Measurements from ENCODE around the gene TIMELESS.
"Not testable (repeated sequence)": the region's sequence is repeated elsewhere in the genome, so short reads cannot be mapped to it uniquely, and the experiment has no call there.

Gene TIMELESS

DNA sequence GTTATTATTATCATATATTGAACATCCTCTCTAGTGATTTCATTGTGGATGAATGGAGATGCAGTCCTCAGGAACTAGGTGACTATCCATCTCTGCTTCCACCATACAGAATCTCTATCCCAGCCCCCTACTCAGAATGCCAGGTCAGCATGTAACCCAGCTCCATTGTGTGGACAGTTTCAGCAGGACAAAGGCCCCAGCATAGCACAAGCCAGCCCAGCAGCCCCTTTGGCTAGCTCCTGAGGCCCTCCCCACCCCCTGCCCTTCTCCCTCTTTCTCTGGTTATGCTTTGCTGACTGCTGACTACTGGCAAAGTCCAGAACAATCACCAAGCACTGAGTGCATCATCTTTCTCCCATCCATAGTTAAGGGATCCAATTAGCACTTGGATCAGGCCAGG lies 13.3 kb upstream of the TIMELESS start:
- no peak for DNase-seq (ENCODE audit: low read depth, low spot score)

GRCh38 chr12:56461235-56462159 lies 12.3 kb upstream of the TIMELESS start:
- DNase-seq (ENCODE audit: low read depth, low spot score) = no peak

- no peak for DNase-seq (ENCODE audit: low read depth, low spot score)
Observed at GRCh38 chr12:56457817-56458216, 8.6 kb upstream of the TIMELESS start.

DNA sequence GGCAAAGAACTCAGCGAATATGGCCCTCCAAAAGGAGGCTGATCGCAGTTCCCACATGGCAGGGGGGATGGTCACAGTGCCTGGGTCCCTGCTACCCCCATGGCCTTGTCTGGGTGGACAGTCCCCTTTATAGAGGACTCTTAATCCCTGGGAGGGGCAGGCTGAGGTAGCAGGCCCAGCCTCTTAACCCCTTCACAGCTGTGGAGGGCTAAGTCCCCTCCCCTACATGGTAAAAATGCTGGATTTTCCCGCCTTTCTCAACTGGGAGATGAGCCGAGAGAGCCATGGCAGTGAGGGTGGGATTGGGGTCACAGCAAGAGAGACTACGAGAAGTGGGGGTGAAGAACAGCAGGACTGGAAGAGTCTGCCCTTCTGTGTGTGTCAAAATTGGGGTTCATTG lies 5.3 kb upstream of the TIMELESS start, which contains the start of gene MIP:
Gene MIP, minus strand, starts transcription at position 101 of the 400 bp plus-strand sequence. Its CDS starts 44 bp downstream, at position 57.
- DNase-seq (ENCODE audit: low read depth, low spot score) = no peak

- DNase-seq (ENCODE audit: low read depth, low spot score) = no peak
Observed at GRCh38 chr12:56451147-56451546, 1.9 kb upstream of the TIMELESS start.

DNA sequence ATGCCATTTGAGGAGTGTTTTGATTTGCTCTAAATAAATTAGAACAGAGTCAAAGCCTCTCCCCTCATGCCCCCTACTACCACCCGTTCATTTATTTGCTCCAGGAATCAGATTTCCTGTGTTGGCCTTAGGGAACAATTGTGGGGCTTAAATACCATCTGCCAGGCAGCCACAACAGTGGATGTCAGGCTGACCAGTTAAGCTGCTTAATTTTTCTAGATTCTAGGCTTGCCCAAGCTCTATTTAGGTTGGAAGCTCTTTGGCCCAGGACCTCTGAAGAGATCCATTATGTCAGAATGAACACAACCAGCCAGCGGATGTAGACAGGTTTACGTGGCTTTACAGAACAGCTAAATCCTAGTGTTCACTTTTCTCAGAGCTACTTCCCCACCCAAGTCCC lies 1.0 kb upstream of the TIMELESS start:
- no peak for DNase-seq (ENCODE audit: low read depth, low spot score)

DNA sequence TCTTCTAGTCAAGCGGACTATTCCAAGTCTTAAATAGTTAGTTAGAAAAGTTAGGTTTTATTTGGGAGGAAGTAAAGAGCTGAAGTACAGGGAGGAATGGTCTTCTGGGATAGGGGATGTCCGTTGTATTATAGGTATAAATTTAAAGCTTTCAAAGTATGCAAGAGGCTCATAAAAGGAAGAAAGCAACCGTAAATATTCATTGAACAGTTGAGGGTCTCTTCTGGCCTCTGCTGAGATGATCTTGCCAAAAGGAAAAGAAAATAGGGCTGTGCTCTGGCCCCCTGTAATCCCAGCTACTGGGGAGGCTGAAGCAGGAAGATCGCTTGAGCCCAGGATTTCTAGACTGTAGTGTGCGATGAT lies 377 bp upstream of the TIMELESS start:
- DNase-seq (ENCODE audit: low read depth, low spot score) = no peak

DNA sequence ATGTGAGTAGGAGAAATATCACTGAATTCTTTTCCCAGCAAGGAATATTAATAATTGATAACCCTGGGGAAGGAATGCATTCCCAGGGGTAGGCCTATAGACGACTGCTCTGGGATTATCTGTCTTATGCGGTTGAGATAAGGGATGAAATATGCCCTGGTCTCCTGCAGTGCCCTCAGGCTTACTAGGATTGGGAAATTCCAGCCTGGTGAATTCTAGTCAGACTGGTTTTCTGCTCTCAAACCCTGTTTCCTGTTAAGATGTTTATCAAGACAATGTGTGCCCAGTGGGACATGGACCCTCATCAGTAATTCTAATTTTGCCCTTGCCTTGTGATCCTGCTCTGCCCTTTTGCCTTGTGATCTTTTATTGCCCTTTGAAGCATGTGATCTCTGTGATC lies 6.0 kb downstream of the TIMELESS start:
- DNase-seq (ENCODE audit: low read depth, low spot score) = not testable (repeated sequence)

DNA sequence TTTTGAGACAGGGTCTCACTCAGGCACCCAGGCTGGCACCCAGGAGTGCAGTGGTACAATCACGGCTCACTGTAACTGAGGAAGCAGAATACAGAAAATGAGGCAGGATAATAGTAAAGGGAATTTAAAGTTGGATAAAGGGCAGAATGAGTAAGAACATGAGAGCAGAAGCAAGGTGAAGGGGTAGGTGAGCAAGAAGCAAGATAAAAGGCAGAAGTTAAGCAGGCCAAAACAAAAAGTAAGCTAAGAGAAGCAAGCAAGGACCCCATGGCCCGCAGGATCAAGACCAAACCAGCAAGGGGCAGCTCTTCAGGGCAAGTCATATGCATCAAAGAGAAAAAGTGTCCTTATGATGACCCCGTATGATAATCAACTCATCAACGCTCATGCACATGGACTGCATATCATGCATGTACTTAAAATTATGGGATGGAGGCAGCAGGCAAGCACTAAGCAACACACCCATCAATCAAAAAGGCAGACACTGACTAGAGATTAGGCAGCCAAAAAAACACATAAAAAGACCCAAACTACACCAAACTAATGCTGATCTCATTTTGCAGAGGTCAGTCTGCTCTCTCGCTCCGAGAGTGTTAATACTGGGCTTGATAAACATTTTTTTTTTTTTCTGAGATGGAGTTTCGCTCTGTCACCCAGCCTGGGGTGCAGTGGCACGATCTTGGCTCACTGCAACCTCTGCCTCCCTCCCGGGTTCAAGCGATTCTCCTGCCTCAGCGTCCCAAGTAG lies 11.6 kb downstream of the TIMELESS start:
- DNase-seq (ENCODE audit: low read depth, low spot score) = no peak

- DNase-seq (ENCODE audit: low read depth, low spot score) = no peak
Observed at GRCh38 chr12:56434828-56435227, 14.4 kb downstream of the TIMELESS start.

DNA sequence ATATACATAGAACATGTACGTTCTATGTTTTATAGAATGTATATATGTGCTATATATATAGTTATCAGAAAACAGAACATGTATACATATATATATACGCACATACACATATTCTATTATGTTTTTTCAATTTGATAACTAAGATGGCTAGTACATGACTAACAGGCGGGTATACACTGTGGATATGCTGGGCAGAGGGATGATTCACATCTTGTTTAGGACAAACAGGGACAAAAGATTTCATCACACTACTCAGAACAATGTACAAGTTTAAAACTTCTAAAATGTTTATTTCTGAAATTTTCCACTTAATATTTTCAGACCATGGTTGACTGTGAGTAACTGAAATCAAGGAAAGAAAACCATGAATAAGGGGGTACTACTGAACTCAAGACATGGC lies 17.4 kb downstream of the TIMELESS start:
- DNase-seq (ENCODE audit: low read depth, low spot score) = no peak

DNA sequence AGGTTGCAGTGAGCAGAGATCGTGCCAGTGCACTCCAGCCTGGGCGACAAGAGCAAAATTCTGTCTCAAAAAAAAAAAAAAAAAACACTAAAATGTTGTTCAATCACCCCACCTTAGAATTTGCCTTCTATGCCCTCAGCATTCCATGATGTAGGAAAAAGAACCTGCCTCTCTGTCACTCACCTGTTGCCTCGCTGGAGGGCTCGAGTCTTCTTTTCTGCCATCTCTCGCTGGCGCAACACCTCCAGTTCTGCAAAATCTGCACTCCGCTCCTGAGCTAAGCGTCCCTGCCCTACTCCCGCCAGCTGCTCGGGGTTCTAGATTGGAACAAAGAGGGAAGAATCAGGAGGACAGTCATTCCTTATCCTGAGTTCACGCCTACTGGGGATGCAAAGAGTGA lies 17.9 kb downstream of the TIMELESS start:
- no peak for DNase-seq (ENCODE audit: low read depth, low spot score)

DNA sequence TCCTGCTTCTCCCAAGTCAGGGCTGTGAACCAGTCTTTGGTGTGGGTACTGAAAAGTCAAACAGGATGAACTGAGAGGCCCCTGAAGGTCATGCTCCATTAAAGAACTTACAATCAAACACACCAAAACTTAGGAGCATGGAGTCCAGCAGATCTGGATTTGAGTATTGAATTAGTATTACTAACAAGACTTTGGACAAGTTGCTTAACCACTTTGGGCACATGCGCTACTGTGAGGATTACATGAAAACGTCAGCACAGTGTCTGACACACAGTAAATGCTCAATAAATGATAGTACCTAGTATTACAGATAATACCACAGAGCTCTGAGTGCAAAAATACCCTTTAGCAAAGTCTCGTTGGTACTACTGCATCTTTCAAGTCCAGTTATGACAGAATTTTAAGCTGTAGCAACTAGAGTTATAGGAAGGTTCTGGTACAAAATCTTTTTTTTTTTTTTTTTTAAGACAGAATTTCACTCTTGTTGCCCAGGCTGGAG lies 23.2 kb downstream of the TIMELESS start:
- DNase-seq (ENCODE audit: low read depth, low spot score) = no peak

DNA sequence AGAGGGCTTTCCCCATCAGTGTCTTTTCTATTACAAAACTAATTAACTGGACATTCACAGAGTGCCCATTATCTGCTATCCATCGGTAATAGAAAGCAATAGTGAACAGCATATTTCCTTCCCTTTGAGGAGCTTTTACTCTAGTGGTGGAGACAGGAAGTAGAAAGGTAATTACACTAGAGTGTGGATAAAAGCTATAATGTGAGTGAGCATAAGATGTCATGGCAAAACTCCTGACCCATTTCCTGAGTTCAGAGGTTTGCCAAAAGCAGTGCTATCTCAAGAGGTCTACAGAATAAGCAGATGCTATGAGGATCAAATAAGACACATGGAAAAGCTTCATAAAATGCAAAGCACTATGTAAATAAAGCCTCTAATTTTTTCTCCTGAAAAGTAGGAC lies 24.0 kb downstream of the TIMELESS start:
- DNase-seq (ENCODE audit: low read depth, low spot score) = no peak

- DNase-seq (ENCODE audit: low read depth, low spot score) = no peak
Observed at GRCh38 chr12:56420411-56420810, 28.8 kb downstream of the TIMELESS start.

DNA sequence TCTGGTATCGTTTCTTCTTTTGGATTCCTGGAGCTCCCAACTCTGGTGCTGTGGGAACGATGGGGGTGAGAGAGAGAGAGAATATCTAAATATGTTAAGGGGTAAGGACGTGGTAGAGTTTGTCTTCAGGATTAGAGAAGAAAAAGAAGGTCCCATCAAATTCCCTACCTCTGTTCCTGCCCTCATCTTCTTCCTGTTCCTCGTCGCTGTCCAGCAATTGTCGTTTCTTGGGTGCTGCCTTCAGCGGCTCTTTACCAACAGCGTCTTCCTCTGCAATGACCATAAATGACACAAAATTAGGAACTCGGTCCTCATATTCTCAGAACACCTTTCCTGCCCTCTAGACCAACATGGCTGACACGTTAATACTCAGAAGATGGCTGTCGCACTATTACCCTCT lies 31.5 kb downstream of the TIMELESS start:
- no peak for DNase-seq (ENCODE audit: low read depth, low spot score)

- no peak for DNase-seq (ENCODE audit: low read depth, low spot score)
Observed at GRCh38 chr12:56414401-56414800, 34.8 kb downstream of the TIMELESS start.

- no peak for DNase-seq (ENCODE audit: low read depth, low spot score)
Observed at GRCh38 chr12:56413392-56413791, 35.8 kb downstream of the TIMELESS start.

DNA sequence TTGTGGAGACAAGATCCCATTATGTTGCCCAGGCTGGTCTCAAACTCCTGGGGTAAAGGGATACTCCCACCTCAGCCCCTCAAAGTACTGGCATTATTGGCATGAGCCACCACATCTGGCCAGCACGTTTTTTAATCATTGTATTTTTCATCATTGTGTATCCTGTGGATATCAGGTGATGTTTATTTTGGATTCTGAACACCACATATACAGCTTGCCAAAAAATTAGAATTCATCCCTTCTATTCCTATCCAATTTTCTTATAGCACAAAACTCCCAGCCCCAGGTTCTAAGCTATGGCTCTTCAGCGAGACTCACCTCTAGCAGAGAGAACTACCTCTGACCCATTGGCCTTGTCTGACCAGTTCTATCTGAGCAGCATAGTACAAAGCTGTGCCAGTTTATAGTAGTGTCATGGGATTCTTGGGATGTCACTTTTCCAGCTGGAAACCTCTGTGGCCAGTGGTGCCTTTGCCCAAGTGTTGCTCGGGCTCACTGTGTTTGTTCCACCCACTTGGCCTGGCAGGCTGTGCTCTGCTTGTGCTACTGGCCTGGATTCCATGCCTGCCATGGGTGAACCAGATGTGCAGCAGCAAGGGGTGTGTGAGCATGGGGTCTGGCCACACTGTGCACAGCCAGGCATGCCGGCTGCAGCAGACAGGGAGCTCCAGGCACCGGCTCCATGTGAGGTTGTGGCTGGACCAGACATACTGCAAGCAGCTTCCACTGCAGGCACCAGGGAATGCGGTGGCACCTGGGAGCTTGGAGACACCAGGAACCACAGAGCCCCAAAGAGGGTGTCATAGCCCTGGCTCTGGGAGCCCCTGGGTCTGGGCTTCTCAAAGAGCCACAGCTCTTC lies 37.2 kb downstream of the TIMELESS start:
- DNase-seq (ENCODE audit: low read depth, low spot score) = no peak

DNA sequence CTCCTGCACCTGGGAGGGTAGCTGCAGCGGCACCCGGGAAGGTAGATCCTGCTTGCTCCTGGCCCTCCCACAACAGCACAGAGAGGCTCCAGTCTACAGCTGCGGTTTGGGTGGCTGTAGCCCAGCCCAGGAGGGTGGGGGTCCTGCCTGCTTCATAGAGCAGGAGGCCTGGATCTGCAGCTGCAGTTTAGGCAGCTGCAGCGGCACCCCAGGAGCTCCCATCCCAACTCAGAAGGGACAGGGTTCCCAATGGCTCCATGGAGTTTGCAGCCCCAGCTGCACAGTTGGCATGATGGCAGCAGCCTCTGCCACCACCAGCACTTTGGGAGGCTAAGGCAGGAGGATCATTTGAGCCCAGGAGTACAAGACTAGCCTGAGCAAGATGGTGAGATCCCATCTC lies 38.5 kb downstream of the TIMELESS start:
- no peak for DNase-seq (ENCODE audit: low read depth, low spot score)

DNA sequence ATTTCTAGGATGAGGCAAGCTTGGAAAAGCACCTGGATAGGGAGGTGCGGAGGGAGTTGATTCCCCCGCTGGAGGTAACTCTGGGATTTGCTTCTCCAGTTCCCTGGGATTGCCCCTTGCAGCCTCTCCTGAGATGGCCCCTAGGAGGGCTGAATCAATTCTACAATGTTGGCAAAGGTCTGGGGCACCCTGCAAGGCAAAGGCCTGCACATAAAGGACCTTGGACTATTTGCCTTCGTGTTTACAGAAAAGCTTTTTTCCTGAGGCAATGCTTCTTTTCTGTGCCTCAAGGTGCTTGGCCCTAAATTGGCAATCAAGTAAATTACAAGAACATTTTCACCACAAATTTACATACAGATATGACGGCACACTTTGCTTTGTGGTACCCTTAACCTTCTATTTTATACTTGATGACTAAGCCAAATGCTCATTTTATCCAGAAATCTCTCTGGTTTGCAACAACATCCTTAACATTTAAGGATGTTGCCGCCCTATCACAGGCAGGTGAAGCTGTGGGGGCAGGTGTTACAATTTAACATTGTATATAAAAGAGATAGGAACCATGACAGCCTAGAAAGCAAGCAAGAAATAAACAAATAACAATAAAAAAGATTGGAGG lies 40.3 kb downstream of the TIMELESS start:
- DNase-seq (ENCODE audit: low read depth, low spot score) = no peak
